ENCODE data around the gene FRY. TPM values are rescaled to one million over a fixed set of nuclear protein-coding genes. Genes with fewer than 3 reads are reported as not detected.

Gene FRY
- total RNA-seq, 3 donors from 2014 or later = 9.2 to 38.5 (median 10.5) TPM

DNA sequence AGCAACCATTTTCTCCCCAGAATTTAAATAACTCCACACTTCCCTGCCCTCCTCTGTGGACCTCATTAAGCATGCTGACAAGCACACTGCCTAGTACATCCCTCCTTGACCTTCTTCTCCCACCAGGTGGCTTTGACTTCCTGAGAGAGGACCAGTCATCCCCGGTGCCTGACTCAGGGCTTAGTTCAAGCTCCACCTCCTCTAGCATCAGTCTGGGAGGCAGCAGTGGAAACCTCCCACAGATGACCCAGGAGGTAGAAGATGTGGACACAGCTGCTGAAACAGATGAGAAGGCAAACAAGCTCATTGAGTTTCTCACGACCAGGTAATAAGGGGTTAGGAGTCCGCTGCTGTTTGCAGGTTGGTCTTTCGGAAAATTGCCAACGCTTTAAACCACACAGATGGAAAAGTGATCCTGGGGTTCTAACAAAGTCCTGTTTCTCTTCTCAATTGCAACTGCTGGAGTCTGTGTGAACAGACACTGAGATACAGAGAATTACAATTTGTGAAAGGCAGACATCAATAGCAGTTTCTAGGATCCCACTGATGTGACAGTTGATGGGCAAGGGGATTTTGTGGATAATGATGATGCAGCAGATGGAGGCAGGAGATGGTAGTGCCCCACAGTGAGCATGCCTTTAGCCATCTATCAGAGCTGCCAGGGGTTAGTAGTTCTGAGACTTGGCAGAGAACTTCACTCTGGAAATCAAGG lies 196.9 kb downstream of the FRY start:
- Histone ChIP-seq H3K9me3 (no peaks in the 10 kb centered on the region), H3K4me3 (no peak overlapping the region), H3K36me3 (ENCODE audit: low read depth) (no peaks in the 10 kb centered on the region), H3K4me1 (ENCODE audit: low read depth) (no peaks in the 10 kb centered on the region)
- DNase-seq = no peak
- intact Hi-C loops (cut with DNase I, micrococcal nuclease) = no loop called here
- ATAC-seq = no peak
- TF ChIP-seq, protein P1, sequence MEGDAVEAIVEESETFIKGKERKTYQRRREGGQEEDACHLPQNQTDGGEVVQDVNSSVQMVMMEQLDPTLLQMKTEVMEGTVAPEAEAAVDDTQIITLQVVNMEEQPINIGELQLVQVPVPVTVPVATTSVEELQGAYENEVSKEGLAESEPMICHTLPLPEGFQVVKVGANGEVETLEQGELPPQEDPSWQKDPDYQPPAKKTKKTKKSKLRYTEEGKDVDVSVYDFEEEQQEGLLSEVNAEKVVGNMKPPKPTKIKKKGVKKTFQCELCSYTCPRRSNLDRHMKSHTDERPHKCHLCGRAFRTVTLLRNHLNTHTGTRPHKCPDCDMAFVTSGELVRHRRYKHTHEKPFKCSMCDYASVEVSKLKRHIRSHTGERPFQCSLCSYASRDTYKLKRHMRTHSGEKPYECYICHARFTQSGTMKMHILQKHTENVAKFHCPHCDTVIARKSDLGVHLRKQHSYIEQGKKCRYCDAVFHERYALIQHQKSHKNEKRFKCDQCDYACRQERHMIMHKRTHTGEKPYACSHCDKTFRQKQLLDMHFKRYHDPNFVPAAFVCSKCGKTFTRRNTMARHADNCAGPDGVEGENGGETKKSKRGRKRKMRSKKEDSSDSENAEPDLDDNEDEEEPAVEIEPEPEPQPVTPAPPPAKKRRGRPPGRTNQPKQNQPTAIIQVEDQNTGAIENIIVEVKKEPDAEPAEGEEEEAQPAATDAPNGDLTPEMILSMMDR (IDR thresholded peaks at IDR 0.05) = no peak

DNA sequence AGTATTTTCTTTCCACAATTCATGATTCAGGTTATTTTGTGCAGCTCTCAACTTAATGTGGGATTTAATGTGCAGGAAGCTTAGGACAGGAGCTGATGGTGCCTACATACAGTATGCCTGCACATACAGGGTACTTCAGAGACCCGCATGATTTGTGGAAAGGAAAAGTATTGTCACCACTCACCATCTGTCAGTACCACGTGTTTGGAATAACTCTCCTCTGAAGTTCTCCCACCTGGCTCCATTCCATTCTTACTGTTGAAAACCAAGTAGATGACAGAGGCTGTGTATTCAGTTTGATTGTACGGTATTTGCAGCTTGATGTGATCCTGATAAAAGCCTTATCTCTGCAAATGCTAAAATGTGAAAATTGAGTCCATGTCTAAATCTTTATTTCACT lies 197.9 kb downstream of the FRY start:
- no peaks in the 10 kb centered on the region for H3K36me3 ChIP-seq (ENCODE audit: low read depth)
- H3K4me1 ChIP-seq (ENCODE audit: low read depth) = no peaks in the 10 kb centered on the region
- TF ChIP-seq, protein P1 (IDR thresholded peaks at IDR 0.05) = no peak
- DNase-seq = no peak
- ATAC-seq = no peak
- H3K9me3 ChIP-seq = no peaks in the 10 kb centered on the region
- intact Hi-C loops (cut with DNase I, micrococcal nuclease) = no loop called here
- no peak overlapping the region for H3K4me3 ChIP-seq

DNA sequence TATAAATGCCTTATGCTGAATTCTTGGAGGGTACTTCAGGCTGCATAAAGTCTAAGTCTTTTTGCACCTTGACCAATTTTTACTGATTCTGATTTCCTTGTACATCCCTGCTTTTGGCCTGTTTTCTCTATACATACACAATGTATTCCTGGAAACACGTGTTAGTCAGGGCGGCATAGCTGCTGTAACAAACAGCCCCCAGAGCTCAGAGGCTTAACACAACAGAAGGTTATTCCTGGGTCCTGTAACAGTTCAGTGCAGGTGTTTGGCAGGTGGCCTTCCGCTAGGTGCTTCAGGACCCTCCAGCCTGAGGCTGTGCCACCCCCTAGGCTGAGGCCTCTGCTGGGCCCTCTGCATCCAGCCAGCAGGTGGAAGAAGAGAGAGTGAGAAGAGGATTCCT lies 200.7 kb downstream of the FRY start:
- H3K9me3 ChIP-seq = no peaks in the 10 kb centered on the region
- DNase-seq (no peak), ATAC-seq (no peak)
- H3K4me1 ChIP-seq (ENCODE audit: low read depth) = no peaks in the 10 kb centered on the region
- H3K36me3 ChIP-seq (ENCODE audit: low read depth) = no peaks in the 10 kb centered on the region
- TF ChIP-seq, protein P1 (IDR thresholded peaks at IDR 0.05) = no peak
- intact Hi-C loops (cut with DNase I, micrococcal nuclease) = no loop called here
- H3K4me3 ChIP-seq = no peak overlapping the region

DNA sequence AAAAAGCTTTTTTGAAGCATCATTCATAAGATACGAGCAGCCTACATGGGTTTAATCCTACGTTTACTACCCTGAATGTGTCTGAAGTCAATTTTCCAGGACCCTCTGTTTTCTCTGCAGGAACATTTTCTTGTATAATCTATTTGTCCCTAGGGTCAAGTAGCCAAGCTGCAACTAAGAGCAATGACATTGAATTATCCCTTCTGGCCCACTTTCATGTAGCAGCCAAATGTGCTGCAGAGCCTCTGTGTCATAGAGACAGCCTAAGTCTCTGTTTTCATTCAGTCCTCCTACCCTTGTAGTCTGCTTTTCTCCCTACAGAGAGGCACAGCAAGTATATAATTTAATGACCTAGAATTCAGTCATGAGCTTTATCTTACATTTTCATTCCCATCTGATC lies 201.5 kb downstream of the FRY start:
- Histone ChIP-seq H3K4me1 (ENCODE audit: low read depth) (no peaks in the 10 kb centered on the region), H3K4me3 (no peak overlapping the region), H3K9me3 (no peaks in the 10 kb centered on the region), H3K36me3 (ENCODE audit: low read depth) (no peaks in the 10 kb centered on the region)
- DNase-seq (no peak), ATAC-seq (no peak)
- TF ChIP-seq, protein P1 (IDR thresholded peaks at IDR 0.05) = no peak
- intact Hi-C loops (cut with DNase I, micrococcal nuclease) = no loop called here

DNA sequence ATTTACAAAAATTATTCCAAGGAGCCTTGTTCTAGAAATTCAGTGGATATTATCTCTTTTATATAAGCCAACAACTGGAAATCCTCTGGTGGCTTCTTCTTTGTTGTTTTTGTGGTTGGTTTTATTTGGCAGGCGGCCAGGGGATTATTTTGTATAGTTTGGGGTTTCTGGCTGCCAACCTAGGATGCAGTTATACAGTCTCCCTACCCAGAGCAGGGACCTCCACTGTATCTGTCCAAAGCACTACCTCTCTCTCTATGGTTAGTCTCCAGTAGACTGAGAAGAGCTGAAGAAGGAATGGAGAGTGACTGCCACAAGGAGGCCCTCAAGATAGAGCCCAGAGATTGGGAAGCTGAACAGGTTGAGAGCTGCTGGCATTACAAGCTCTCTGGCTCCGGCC lies 203.3 kb downstream of the FRY start:
- no peak for ATAC-seq
- H3K36me3 ChIP-seq (ENCODE audit: low read depth) = no peaks in the 10 kb centered on the region

More for the DNA sequence above, 203.3 kb downstream of the FRY start:
- no peak for DNase-seq
- Histone ChIP-seq H3K4me3 (no peak overlapping the region), H3K9me3 (no peaks in the 10 kb centered on the region), H3K4me1 (ENCODE audit: low read depth) (no peaks in the 10 kb centered on the region)
- TF ChIP-seq, protein P1 (IDR thresholded peaks at IDR 0.05) = no peak
- intact Hi-C loops (cut with DNase I, micrococcal nuclease) = no loop called here

All from mucosa of descending colon (tissue), 3 donors.